Neuronal stem cell (in vitro differentiated cells): ENCODE data around the gene KIF6.
A peak's percentile ranks its signal among the peaks of the same experiment; 100 is the strongest.

Source experiments
- DNase-seq: peaks from one replicate; pipeline ENCODE4 v3.0.0-alpha.2; 2013; ENCODE audit warnings: low spot score
- H2AFZ ChIP-seq: one replicate; pipeline ENCODE4 v1.6.1; 2013; ENCODE audit warnings: mild to moderate bottlenecking, low read length, inconsistent platforms
- H2AK5ac ChIP-seq: 2 replicates; pipeline ENCODE4 v1.6.1; 2013; ENCODE audit warnings: low read depth, mild to moderate bottlenecking, inconsistent platforms, low read length, moderate library complexity, mixed read lengths
- H2BK120ac ChIP-seq: 2 replicates; pipeline ENCODE4 v1.6.1; 2013; ENCODE audit warnings: low read depth, mild to moderate bottlenecking, inconsistent platforms, low read length, moderate library complexity, mixed read lengths
- H2BK12ac ChIP-seq: one replicate; pipeline ENCODE4 v1.6.1; 2013; ENCODE audit warnings: low read length, inconsistent platforms
- H2BK15ac ChIP-seq: 2 replicates; pipeline ENCODE4 v1.6.1; 2013; ENCODE audit warnings: mild to moderate bottlenecking, low read length, inconsistent platforms, mixed read lengths
- H2BK5ac ChIP-seq: one replicate; pipeline ENCODE4 v1.6.1; 2013; ENCODE audit warnings: inconsistent platforms, mild to moderate bottlenecking, low read length, moderate library complexity
- H3K14ac ChIP-seq: one replicate; pipeline ENCODE4 v1.6.1; 2013; ENCODE audit warnings: low read length, inconsistent platforms
- H3K18ac ChIP-seq: 2 replicates; pipeline ENCODE4 v1.6.1; 2013; ENCODE audit warnings: low read length, inconsistent platforms
- H3K23ac ChIP-seq: 2 replicates; pipeline ENCODE4 v1.6.1; 2013; ENCODE audit warnings: low read depth, mild to moderate bottlenecking, mixed read lengths, low read length, inconsistent platforms; ENCODE audit not compliant: poor library complexity
- H3K27ac ChIP-seq: replicated peaks from 3 replicates; pipeline ENCODE4 v1.5.1; 2013; ENCODE audit warnings: low read length, inconsistent platforms
- H3K27me3 ChIP-seq, 3 experiments: 2 replicates each; pipeline ENCODE4 v1.6.1; 2013; ENCODE audit warnings: low read length in 3 of 3, mild to moderate bottlenecking in 2 of 3, inconsistent platforms in 1 of 3, low read depth in 1 of 3, mixed read lengths in 1 of 3, moderate library complexity in 1 of 3; ENCODE audit not compliant: control insufficient read depth in 3 of 3, insufficient read depth in 3 of 3
- H3K36me3 ChIP-seq, 2 donors: replicated peaks in 1 of 2; 2 replicates each; pipeline ENCODE4 v1.6.1; 2013; ENCODE audit warnings: low read length in 2 of 2; ENCODE audit not compliant: control insufficient read depth in 2 of 2, insufficient read depth in 2 of 2
- H3K4ac ChIP-seq: 2 replicates; pipeline ENCODE4 v1.6.1; 2013; ENCODE audit warnings: inconsistent platforms, mild to moderate bottlenecking, low read length, moderate library complexity
- H3K4me1 ChIP-seq, 2 donors: 1 replicate in 1 of 2; 2 replicates in 1 of 2; pipeline ENCODE4 v1.6.1; 2013; ENCODE audit warnings: low read length in 2 of 2, low read depth in 1 of 2; ENCODE audit not compliant: control insufficient read depth in 2 of 2, insufficient read depth in 1 of 2
- H3K4me2 ChIP-seq: one replicate; pipeline ENCODE4 v1.6.1; 2013; ENCODE audit warnings: mild to moderate bottlenecking, low read length, inconsistent platforms; ENCODE audit not compliant: insufficient read depth, poor library complexity, severe bottlenecking
- H3K4me3 ChIP-seq, 2 donors: 2 replicates each; pipeline ENCODE4 v1.5.1; 2013; ENCODE audit warnings: low read length in 2 of 2, mild to moderate bottlenecking in 2 of 2, inconsistent platforms in 1 of 2, moderate library complexity in 1 of 2
- H3K79me1 ChIP-seq: one replicate; pipeline ENCODE4 v1.6.1; 2013; ENCODE audit warnings: low read depth, mild to moderate bottlenecking, inconsistent platforms, low read length, moderate library complexity
- H3K9ac ChIP-seq: one replicate; pipeline ENCODE4 v1.6.1; 2013; ENCODE audit warnings: mild to moderate bottlenecking, low read depth, low read length, inconsistent platforms; ENCODE audit not compliant: poor library complexity
- H3K9me3 ChIP-seq, 2 donors: replicated peaks in 1 of 2; 2 replicates each; pipeline versions ENCODE3 to v1.6.1; 2013; ENCODE audit warnings: low read length in 2 of 2, mild to moderate bottlenecking in 2 of 2, inconsistent platforms in 1 of 2, low read depth in 1 of 2, mixed read lengths in 1 of 2, moderate library complexity in 1 of 2; ENCODE audit not compliant: control insufficient read depth in 2 of 2, insufficient read depth in 1 of 2
- H4K8ac ChIP-seq: one replicate; pipeline ENCODE4 v1.6.1; 2013; ENCODE audit warnings: low read depth, mild to moderate bottlenecking, inconsistent platforms, low read length, moderate library complexity
- H4K91ac ChIP-seq: one replicate; pipeline ENCODE4 v1.6.1; 2013; ENCODE audit warnings: low read length, low read depth, mild to moderate bottlenecking, inconsistent platforms; ENCODE audit not compliant: poor library complexity
- WGBS, 2 donors: extraction: QIAGEN DNeasy Blood & Tissue Kit; methylation state at CpG; one replicate each; pipeline ENCODE4 v1.1.7; 2013; ENCODE audit warnings: missing lambda C conversion rate in 2 of 2, mixed read lengths in 1 of 2; ENCODE audit not compliant: insufficient read length in 2 of 2, insufficient replicate concordance in 1 of 2; ENCODE audit errors: extremely low coverage in 2 of 2; 5-methylcytosine and 5-hydroxymethylcytosine counted together

Gene KIF6

DNA sequence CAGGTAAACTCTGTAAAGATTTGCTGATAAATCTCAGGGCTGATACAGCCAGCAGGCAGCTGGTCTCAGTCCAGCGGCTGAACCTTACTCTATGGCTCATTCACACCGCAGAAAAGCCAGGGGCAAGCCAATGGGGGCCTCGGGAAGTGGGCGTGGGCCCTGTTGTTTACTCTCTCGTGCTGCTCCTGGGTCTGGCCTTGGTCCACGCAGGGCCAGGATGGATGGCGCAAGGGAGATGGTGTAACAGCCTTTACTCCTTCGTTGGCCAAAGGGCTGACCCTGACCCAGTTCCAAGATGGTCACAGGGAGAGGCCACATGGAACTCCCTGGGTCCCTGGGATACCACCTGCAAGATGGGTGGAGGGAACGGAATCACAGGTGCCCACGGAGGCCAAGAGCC is 427.1 kb downstream of the KIF6 start:
- Histone ChIP-seq H3K14ac (no peak overlapping the region), H2AFZ (no peak overlapping the region), H3K4me3 (no peak overlapping the region), H2AK5ac (no peak overlapping the region), H3K79me1 (no peaks in the 10 kb centered on the region), H3K9ac (no peak overlapping the region), H3K4me1 (peaks cover 0 to 11% of the 10 kb centered on the region in 2 donors), H2BK5ac (no peak overlapping the region), H3K9me3 (no peaks in the 10 kb centered on the region), H3K27me3 (peaks cover 0 to 9% (median 0%) of the 10 kb centered on the region in 3 experiments), H2BK15ac (no peak overlapping the region), H3K4ac (no peak overlapping the region), H3K4me2 (no peak overlapping the region), H3K23ac (no peak overlapping the region), H4K91ac (peak overlapping the region; percentile 11), H3K18ac (no peak overlapping the region), H3K36me3 (no peaks in the 10 kb centered on the region), H2BK120ac (no peak overlapping the region), H3K27ac (no peak overlapping the region), H4K8ac (no peak overlapping the region), H2BK12ac (no peak overlapping the region)
- DNase-seq: no peak
- WGBS, 2 donors: no CpG with 5 or more reads among the region's 10 CpGs

DNA sequence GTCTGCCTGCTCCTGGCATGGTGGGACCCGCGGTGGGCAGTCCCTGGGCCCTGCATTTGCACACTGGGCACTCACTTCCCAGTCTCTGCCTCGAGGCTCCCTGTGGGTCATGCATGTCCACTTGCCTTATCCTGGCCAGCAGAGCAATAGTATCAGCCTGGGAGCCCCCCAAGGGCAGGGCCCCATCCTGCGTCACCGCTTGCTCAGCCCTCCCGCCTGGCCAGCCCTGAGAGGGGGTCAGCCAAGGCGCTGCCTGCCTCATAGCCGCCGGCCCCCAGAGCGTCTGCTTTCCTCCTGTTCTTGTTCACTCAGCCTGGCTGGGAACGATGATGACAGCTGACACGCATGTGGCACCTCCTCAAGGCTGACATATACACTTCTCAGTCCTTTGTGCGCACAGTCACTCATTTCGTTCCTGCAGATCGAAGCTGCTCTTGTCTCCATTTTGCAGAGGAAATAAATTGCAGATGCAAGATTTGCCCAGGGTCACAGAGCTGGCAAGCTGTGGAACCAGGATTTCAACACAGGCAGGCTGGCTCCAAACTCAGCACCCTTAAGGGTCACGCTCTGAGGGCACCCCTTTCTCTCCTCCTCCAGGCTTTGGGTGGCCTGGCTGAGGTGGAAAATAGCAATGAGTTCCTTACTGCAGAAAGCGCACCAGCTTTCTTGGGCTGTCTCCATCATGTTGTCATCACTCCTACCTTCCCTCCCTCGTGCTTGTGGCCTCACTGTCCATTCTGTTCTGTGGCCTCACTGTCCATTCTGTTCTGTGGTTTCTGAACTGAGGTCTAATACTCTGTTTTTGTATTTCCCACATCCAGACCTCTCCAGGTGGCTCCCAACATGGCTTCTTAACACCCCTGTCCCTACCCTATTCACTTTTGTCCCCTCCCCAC is 428.2 kb downstream of the KIF6 start:
- peak overlapping the region; percentile 31 for H2AK5ac ChIP-seq
- H3K14ac ChIP-seq: no peak overlapping the region
- no peaks in the 10 kb centered on the region for H3K9me3 ChIP-seq
- peak overlapping the region; percentile 58 for H3K18ac ChIP-seq
- H2BK120ac ChIP-seq: no peak overlapping the region
- peaks cover 1 to 11% of the 10 kb centered on the region in 2 donors for H3K4me1 ChIP-seq
- WGBS, 2 donors: no CpG with 5 or more reads among the region's 18 CpGs
- peak overlapping the region; percentile 34 for H2AFZ ChIP-seq
- no peak overlapping the region for H4K8ac ChIP-seq
- H3K36me3 ChIP-seq: no peaks in the 10 kb centered on the region
- no peak overlapping the region for H2BK12ac ChIP-seq
- no peak overlapping the region for H3K4me3 ChIP-seq
- DNase-seq: no peak
- no peak overlapping the region for H2BK5ac ChIP-seq
- H3K23ac ChIP-seq: no peak overlapping the region
- peaks cover 0 to 17% (median 2%) of the 10 kb centered on the region in 3 experiments for H3K27me3 ChIP-seq
- H3K4ac ChIP-seq: no peak overlapping the region
- H4K91ac ChIP-seq: no peak overlapping the region
- H3K9ac ChIP-seq: no peak overlapping the region
- no peak overlapping the region for H3K4me2 ChIP-seq
- H3K27ac ChIP-seq: no peak overlapping the region
- no peaks in the 10 kb centered on the region for H3K79me1 ChIP-seq
- peak overlapping the region; percentile 7 for H2BK15ac ChIP-seq

DNA sequence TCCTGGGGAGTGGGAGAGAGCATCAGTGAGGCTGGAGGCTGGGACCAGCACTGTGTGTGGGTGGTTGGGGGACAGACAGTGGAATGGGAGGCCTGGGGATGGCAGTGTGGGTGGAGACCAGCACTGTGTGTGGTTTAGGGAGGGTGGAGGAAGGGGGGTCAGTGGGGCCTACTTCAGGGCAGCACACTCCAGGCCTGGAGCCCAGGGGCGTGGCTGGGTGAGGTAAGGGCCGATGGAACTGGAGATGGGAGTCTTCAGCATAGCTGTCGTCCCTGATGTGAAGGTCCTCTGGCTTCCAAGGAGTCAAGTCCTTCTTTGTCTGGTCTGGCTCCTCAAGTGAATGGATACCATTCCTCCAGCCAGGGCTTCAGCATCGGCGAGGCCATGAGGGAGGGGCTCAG is 429.6 kb downstream of the KIF6 start:
- no peak overlapping the region for H3K4ac ChIP-seq
- no peak overlapping the region for H3K4me2 ChIP-seq
- H4K8ac ChIP-seq: no peak overlapping the region
- no peak overlapping the region for H2BK15ac ChIP-seq
- H3K4me3 ChIP-seq: peak overlapping the region in 1 of 2 donors; percentile 2
- H2AK5ac ChIP-seq: no peak overlapping the region
- no peaks in the 10 kb centered on the region for H3K36me3 ChIP-seq
- no peak overlapping the region for H3K18ac ChIP-seq
- H3K14ac ChIP-seq: no peak overlapping the region
- DNase-seq: no peak
- H3K27ac ChIP-seq: no peak overlapping the region
- no peaks in the 10 kb centered on the region for H3K9me3 ChIP-seq
- no peak overlapping the region for H4K91ac ChIP-seq
- H3K9ac ChIP-seq: no peak overlapping the region
- H2BK5ac ChIP-seq: no peak overlapping the region
- H3K27me3 ChIP-seq: peaks cover 0 to 20% (median 2%) of the 10 kb centered on the region in 3 experiments
- WGBS, 2 donors: no CpG with 5 or more reads among the region's 5 CpGs
- H2BK12ac ChIP-seq: peak overlapping the region; percentile 31
- no peak overlapping the region for H2BK120ac ChIP-seq
- peaks cover 3 to 18% of the 10 kb centered on the region in 2 donors for H3K4me1 ChIP-seq
- no peak overlapping the region for H3K23ac ChIP-seq
- no peaks in the 10 kb centered on the region for H3K79me1 ChIP-seq
- no peak overlapping the region for H2AFZ ChIP-seq

DNA sequence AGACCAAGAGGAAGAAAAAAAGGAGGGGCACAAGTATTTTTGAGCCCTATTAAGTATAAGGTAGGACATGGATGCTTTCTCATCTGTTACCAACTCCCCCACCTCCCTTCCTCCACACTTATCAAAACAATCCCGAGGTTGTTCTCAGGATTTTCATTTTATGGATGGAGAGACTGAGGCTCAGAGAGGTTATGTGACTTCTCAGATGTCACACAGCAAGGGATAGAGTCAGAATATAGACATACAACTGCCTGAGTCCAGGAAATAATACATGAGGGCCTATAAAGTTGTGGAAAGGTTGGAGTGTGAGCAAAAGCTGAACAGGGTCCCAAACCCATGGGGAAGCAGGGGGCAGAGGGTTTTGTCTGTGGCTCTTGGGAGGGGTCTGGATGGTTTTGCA is 430.3 kb downstream of the KIF6 start:
- Histone ChIP-seq H3K9ac (no peak overlapping the region), H3K9me3 (no peaks in the 10 kb centered on the region), H2BK120ac (no peak overlapping the region), H3K14ac (no peak overlapping the region), H2BK12ac (no peak overlapping the region), H3K4me2 (no peak overlapping the region), H3K4me1 (peaks cover 3 to 18% of the 10 kb centered on the region in 2 donors), H2AFZ (no peak overlapping the region), H2AK5ac (no peak overlapping the region), H3K4me3 (no peak overlapping the region), H3K4ac (no peak overlapping the region), H4K8ac (no peak overlapping the region), H3K23ac (no peak overlapping the region), H3K27me3 (peaks cover 0 to 20% (median 2%) of the 10 kb centered on the region in 3 experiments), H3K79me1 (no peaks in the 10 kb centered on the region), H4K91ac (no peak overlapping the region), H2BK5ac (no peak overlapping the region), H3K18ac (no peak overlapping the region), H3K27ac (no peak overlapping the region), H3K36me3 (no peaks in the 10 kb centered on the region), H2BK15ac (no peak overlapping the region)
- WGBS, 2 donors: no CpG with 5 or more reads among the region's 1 CpG
- no peak for DNase-seq
